HG03095 (cell line): ENCODE measurements around the gene PRKAR2A.
A peak's percentile ranks its signal among the peaks of the same experiment; 100 is the strongest.
"Not testable (repeated sequence)": the region's sequence is repeated elsewhere in the genome, so short reads cannot be mapped to it uniquely, and the experiment has no call there.

Experiments used
- ATAC-seq: cut with Tn5 transposase; IDR thresholded peaks from one replicate; pipeline ENCODE4 v1.9.1; 2021; ENCODE audit warnings: moderate library complexity; ENCODE audit not compliant: unreplicated experiment

The PRKAR2A gene

GRCh38 chr3:48734541-48734940 is 113.1 kb downstream of the PRKAR2A start:
- not testable (repeated sequence) for ATAC-seq

- ATAC-seq: not testable (repeated sequence)
Measured at GRCh38 chr3:48733752-48734518, 113.7 kb downstream of the PRKAR2A start.

- no peak for ATAC-seq
Measured at GRCh38 chr3:48727511-48727910, 120.2 kb downstream of the PRKAR2A start.

- ATAC-seq: not testable (repeated sequence)
Measured at GRCh38 chr3:48725185-48725855, 122.4 kb downstream of the PRKAR2A start.

GRCh38 chr3:48723725-48724124 is 123.9 kb downstream of the PRKAR2A start:
- no peak for ATAC-seq

- ATAC-seq: not testable (repeated sequence)
Measured at GRCh38 chr3:48723293-48723692, 124.4 kb downstream of the PRKAR2A start.

GRCh38 chr3:48716982-48717746 is 130.5 kb downstream of the PRKAR2A start, which contains the start of gene IP6K2:
TSS of gene IP6K2 (minus strand) at chr3:48717221. CDS start at chr3:48695291, 21,930 bp downstream.
- ATAC-seq: peak; percentile 96

- no peak for ATAC-seq
Measured at GRCh38 chr3:48716508-48716981, 131.1 kb downstream of the PRKAR2A start.

GRCh38 chr3:48715174-48715800 is 132.4 kb downstream of the PRKAR2A start:
- no peak for ATAC-seq

GRCh38 chr3:48711727-48712126 is 135.9 kb downstream of the PRKAR2A start:
- no peak for ATAC-seq

GRCh38 chr3:48709051-48709461 is 138.6 kb downstream of the PRKAR2A start:
- no peak for ATAC-seq

- ATAC-seq: no peak
Measured at GRCh38 chr3:48708481-48708889, 139.2 kb downstream of the PRKAR2A start.

- no peak for ATAC-seq
Measured at GRCh38 chr3:48707157-48707556, 140.5 kb downstream of the PRKAR2A start.

- ATAC-seq: no peak
Measured at GRCh38 chr3:48702320-48702920, 145.3 kb downstream of the PRKAR2A start.

GRCh38 chr3:48700731-48701405 is 146.8 kb downstream of the PRKAR2A start:
- ATAC-seq: no peak

GRCh38 chr3:48698891-48699290 is 148.8 kb downstream of the PRKAR2A start:
- ATAC-seq: no peak

- no peak for ATAC-seq
Measured at GRCh38 chr3:48697952-48698351, 149.7 kb downstream of the PRKAR2A start.

GRCh38 chr3:48696601-48697000 is 151.1 kb downstream of the PRKAR2A start:
- no peak for ATAC-seq
